Right lobe of liver (tissue), 4 donors: ENCODE results near the gene PNPLA7.

ENCODE experiments used
- POLR2A ChIP-seq: fragments of 450-650 bp; IDR thresholded peaks from one replicate; pipeline ENCODE4 v1.6.1; 2017; ENCODE audit warnings: antibody characterized with exemption, mild to moderate bottlenecking
- TF ChIP-seq, protein P1 (sequence below), 4 donors: fragments of 200-600 bp in 3 of 4; fragments of 450-650 bp in 1 of 4; IDR thresholded peaks; one replicate each; pipeline versions ENCODE4 v1.5.1 to v1.8.0; 2016 to 2022; ENCODE audit warnings: antibody characterized with exemption in 4 of 4, mild to moderate bottlenecking in 2 of 4
- donor health status: DM: no; HTN: no; CAD: no.
- donor health status: DM: no; HTN: no; CAD: no.
- donor health status: DM: no; HTN: yes; CAD: no.

- TF ChIP-seq, protein P1, sequence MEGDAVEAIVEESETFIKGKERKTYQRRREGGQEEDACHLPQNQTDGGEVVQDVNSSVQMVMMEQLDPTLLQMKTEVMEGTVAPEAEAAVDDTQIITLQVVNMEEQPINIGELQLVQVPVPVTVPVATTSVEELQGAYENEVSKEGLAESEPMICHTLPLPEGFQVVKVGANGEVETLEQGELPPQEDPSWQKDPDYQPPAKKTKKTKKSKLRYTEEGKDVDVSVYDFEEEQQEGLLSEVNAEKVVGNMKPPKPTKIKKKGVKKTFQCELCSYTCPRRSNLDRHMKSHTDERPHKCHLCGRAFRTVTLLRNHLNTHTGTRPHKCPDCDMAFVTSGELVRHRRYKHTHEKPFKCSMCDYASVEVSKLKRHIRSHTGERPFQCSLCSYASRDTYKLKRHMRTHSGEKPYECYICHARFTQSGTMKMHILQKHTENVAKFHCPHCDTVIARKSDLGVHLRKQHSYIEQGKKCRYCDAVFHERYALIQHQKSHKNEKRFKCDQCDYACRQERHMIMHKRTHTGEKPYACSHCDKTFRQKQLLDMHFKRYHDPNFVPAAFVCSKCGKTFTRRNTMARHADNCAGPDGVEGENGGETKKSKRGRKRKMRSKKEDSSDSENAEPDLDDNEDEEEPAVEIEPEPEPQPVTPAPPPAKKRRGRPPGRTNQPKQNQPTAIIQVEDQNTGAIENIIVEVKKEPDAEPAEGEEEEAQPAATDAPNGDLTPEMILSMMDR (IDR thresholded peaks at IDR 0.05): no peak
- TF ChIP-seq POLR2A: no peak
Measured at GRCh38 chr9:137454145-137454596, 96.0 kb downstream of the PNPLA7 start.
